Activated CD4-positive, alpha-beta T cell treated with anti-CD3 and anti-CD28 coated beads, Interleukin-2, amount 10 ng/mL, durations not matched to agents 24 days and 14 days (primary cell): ENCODE results near the gene NQO2. TPM values are rescaled to one million over a fixed set of nuclear protein-coding genes. Genes with fewer than 3 reads are reported as not detected.
A peak's percentile ranks its signal among the peaks of the same experiment; 100 is the strongest.

Experiments used
- DNase-seq: peaks from one replicate; pipeline ENCODE4 v3.0.0; 2022
- H3K27ac Mint-ChIP-seq: one replicate; pipeline ENCODE4 v1.8.0; 2022; ENCODE audit warnings: mild to moderate bottlenecking, mixed read lengths
- H3K27me3 Mint-ChIP-seq: one replicate; pipeline ENCODE4 v1.8.0; 2022; ENCODE audit warnings: mixed read lengths
- H3K36me3 Mint-ChIP-seq: one replicate; pipeline ENCODE4 v1.8.0; 2022; ENCODE audit warnings: low read depth, mild to moderate bottlenecking, mixed read lengths
- H3K4me1 Mint-ChIP-seq: one replicate; pipeline ENCODE4 v1.8.0; 2021; ENCODE audit warnings: mixed read lengths
- H3K4me3 Mint-ChIP-seq: one replicate; pipeline ENCODE4 v1.8.0; 2022; ENCODE audit warnings: mild to moderate bottlenecking, moderate library complexity, mixed read lengths
- H3K9me3 Mint-ChIP-seq: one replicate; pipeline ENCODE4 v1.8.0; 2021; ENCODE audit warnings: mixed read lengths
- intact Hi-C: fragments of 100-400 bp; cut with micrococcal nuclease; formaldehyde crosslinking; loops from one replicate; pipeline ENCODE4 v1.15.1; 2023
- total RNA-seq: library from RNA; stranded (reverse); gene quantifications from 2 replicates; pipeline ENCODE4 v1.2.3, GENCODE V29; 2022

Gene NQO2, protein sequence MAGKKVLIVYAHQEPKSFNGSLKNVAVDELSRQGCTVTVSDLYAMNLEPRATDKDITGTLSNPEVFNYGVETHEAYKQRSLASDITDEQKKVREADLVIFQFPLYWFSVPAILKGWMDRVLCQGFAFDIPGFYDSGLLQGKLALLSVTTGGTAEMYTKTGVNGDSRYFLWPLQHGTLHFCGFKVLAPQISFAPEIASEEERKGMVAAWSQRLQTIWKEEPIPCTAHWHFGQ
- 29.1 and 34.0 TPM in 2 replicates for total RNA-seq

DNA sequence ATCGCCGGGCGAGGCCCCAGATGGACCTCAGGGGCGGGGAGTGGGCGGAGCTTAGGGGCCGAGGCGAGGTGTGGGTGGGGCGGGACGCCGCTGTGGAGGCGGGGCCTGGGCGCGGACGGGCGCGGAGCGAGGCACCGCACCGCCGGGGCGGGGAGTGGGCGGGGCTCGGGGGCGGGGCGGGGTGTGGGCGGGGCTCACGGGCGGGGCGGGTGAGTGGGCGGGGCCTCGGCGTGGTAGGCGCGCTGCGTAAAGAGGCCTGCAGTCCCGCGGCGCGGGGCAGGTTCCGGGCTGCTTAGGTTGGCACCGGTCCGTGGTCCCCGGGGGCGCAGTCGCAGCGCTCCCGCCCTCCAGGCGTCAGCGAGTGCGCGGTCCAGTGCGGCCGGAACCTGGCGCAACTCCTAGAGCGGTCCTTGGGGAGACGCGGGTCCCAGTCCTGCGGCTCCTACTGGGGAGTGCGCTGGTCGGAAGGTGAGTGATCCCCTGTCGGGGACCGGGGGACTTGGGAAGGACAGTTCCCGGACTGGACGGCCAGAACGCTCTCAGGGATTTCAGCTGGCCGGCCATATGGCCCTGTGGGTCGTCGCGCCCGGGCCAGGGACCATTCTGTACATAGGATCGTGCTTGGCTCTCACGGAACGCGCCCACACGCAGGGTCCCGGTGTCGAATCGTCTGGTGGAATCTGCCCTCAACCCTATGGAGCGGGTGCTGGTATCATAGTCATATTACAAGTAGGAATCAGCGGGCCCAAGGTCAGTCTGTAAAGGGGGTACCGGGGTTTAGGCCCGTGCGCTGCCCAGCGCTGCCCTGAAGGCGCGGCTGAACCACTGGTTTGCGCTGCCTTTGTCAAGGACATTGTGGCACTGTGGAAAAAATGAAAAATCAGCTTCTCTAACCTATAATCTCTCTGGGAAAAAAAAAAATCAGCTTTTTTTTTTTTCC, at the start of gene NQO2:
Gene NQO2, plus strand, starts transcription at position 277 of the 940 bp plus-strand sequence. CDS start 6,659 bp downstream, outside the sequence.
- intact Hi-C loops, result loop anchor here (1.0 to 2.0 kb wide), 8 partner anchors 11 to 259 kb away; partner anchors contain the start of genes BPHL, PSMG4, RIPK1 and WRNIP1
- Mint-ChIP-seq H3K27ac (peak within 1 kb of the TSS; percentile 88), H3K27me3 (peaks cover 3% of the 10 kb centered on the region), H3K4me3 (peak within 1 kb of the TSS; percentile 92), H3K9me3 (no peaks in the 10 kb centered on the region), H3K36me3 (peaks cover 15% of the 10 kb centered on the region), H3K4me1 (peaks cover 30% of the 10 kb centered on the region)
- DNase-seq, result peak; percentile 97

GRCh38 chr6:2950713-2951112, 49.0 kb upstream of the NQO2 start:
- H3K36me3 Mint-ChIP-seq, result peaks cover 19% of the 10 kb centered on the region
- H3K4me3 Mint-ChIP-seq, result no peak overlapping the region
- H3K27ac Mint-ChIP-seq, result no peak overlapping the region
- H3K4me1 Mint-ChIP-seq, result peaks cover 9% of the 10 kb centered on the region
- DNase-seq, result no peak
- H3K9me3 Mint-ChIP-seq, result no peaks in the 10 kb centered on the region
- intact Hi-C loops, result no loop called here
- peaks cover 3% of the 10 kb centered on the region for H3K27me3 Mint-ChIP-seq

DNA sequence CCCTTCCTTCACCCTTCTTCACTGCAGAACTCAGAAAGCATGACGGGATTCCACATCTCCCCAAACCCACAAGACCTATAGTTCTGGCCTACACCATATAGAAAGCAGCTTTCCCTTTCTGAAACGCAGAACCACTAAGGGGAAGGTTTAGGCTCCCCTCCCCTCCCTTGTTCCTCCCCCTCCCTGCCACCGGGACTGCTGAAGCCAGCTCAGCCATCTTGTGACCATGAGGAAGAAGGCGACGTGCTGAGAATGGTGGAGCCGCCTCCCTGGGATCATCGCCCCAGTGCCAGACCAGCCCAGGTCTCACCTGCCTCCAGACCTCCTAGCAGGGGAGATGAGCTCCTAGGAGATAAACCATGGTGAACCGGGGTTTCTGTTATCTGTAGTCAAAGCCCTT, 48.0 kb upstream of the NQO2 start:
- intact Hi-C loops, result loop anchor here (1.0 kb wide), 2 partner anchors 11 to 38 kb away; no protein-coding TSS in a partner anchor
- Mint-ChIP-seq H3K27me3 (peaks cover 3% of the 10 kb centered on the region), H3K27ac (no peak overlapping the region), H3K9me3 (no peaks in the 10 kb centered on the region), H3K4me1 (peaks cover 9% of the 10 kb centered on the region), H3K36me3 (peaks cover 19% of the 10 kb centered on the region), H3K4me3 (no peak overlapping the region)
- DNase-seq, result no peak

- H3K27me3 Mint-ChIP-seq, result peaks cover 3% of the 10 kb centered on the region
Observed at GRCh38 chr6:2952557-2953095, 47.1 kb upstream of the NQO2 start.

GRCh38 chr6:2953098-2953497, 46.6 kb upstream of the NQO2 start:
- DNase-seq, result no peak
- Mint-ChIP-seq H3K9me3 (no peaks in the 10 kb centered on the region), H3K4me1 (peaks cover 9% of the 10 kb centered on the region), H3K27me3 (peaks cover 3% of the 10 kb centered on the region), H3K4me3 (no peak overlapping the region), H3K27ac (no peak overlapping the region), H3K36me3 (peaks cover 15% of the 10 kb centered on the region)
- intact Hi-C loops, result no loop called here

More at GRCh38 chr6:2952557-2953095, 47.1 kb upstream of the NQO2 start:
- H3K4me1 Mint-ChIP-seq, result peaks cover 9% of the 10 kb centered on the region
- H3K9me3 Mint-ChIP-seq, result no peaks in the 10 kb centered on the region
- H3K27ac Mint-ChIP-seq, result peak overlapping the region; percentile 64
- H3K36me3 Mint-ChIP-seq, result peaks cover 19% of the 10 kb centered on the region
- peak overlapping the region; percentile 62 for H3K4me3 Mint-ChIP-seq
- intact Hi-C loops, result loop anchor here (1.0 kb wide), 2 partner anchors 12 to 37 kb away; no protein-coding TSS in a partner anchor
- DNase-seq, result peak; percentile 86

DNA sequence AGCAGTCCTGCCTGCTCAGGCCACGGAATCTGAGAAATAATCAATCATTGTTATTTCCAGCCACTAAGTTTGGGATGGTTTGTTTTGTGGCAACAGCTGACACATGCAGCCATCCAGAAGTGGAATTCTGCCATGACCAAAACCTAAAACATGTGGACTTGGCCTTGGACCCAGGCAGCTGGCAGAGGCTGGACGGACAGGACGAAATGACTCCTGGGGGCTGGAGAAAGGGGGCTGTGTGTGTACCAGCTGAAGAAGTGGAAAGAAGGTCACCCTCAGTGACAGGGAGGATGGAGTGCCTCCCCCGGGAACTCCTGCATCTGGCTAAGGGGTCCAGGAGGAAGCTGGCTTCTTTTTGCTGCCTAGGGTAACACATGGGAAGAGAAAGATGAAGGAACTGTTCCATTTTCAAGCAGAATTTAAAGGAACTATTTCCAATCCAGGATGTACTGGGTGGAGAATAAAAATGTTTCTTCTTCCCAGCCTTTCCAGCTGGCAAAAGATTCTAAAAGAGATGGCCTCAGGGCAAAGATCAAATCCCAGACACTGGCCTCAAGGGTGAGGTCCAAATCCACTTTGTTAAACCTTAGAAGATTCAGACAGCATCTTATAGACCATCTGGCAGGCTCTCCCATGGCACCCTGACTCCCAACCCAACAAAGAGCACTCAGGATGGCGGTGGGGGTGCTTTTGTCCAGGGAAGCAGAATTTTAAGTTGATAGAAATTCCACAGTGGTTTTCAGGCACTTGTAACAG, 42.6 kb upstream of the NQO2 start:
- Mint-ChIP-seq H3K27me3 (no peaks in the 10 kb centered on the region), H3K4me1 (peaks cover 4% of the 10 kb centered on the region)
- intact Hi-C loops, result no loop called here

DNA sequence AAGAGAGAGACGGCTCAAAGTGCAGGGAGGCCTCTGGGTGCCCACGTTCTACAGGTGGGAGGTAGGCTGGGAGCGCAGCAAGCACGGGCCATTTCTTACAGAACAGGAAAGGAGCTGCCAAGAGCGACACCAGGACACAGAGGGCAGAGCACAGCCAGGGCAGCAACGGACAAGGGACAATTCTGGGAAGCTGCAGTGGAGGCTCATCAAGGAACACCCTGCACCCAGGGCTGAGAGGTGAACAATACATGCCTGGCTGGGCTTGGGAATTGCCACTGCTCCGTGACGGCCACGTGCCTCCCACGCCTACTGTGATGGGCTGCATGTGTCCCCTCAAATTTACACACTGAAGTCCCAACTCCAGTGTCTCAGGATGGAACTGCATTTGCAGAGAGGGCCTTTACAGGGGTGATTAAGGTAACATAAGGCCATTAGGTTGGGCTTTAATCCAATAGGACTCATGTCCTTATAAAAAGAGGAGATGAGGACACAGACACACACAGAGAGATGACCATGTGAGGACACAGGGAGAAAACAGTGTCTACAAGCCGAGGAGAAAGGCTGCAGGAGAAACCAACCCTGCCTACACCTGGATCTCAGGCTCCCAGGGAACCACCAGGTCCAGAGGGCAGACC, 41.9 kb upstream of the NQO2 start:
- Mint-ChIP-seq H3K36me3 (peaks cover 2% of the 10 kb centered on the region), H3K27ac (no peak overlapping the region), H3K9me3 (no peaks in the 10 kb centered on the region), H3K4me1 (no peaks in the 10 kb centered on the region), H3K4me3 (no peak overlapping the region), H3K27me3 (peaks cover 1% of the 10 kb centered on the region)
- no peak for DNase-seq
- intact Hi-C loops, result no loop called here

More for the DNA sequence above, 42.6 kb upstream of the NQO2 start:
- Mint-ChIP-seq H3K27ac (no peak overlapping the region), H3K9me3 (no peaks in the 10 kb centered on the region), H3K4me3 (no peak overlapping the region), H3K36me3 (peaks cover 6% of the 10 kb centered on the region)
- no peak for DNase-seq

DNA sequence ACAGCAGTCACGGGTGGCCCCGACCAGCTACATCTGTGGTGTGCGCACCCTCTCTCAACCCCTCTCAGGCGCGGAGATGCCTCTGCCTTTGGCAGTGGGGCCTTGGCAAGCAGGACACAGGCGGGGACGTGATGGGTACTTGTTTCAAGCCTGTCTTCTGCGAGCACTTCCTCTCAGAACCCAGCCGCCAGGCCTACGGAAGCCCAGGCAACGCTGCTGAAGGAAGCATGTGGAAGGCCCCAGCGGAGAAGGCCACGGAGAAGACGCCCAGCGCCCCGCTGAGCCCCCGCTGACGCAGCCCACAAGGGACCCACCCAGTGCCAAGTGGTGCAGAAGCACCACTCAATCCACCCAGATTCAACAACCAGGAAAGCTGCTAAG, 41.4 kb upstream of the NQO2 start:
- Mint-ChIP-seq H3K4me1 (no peaks in the 10 kb centered on the region), H3K9me3 (no peaks in the 10 kb centered on the region), H3K27me3 (peaks cover 3% of the 10 kb centered on the region), H3K27ac (no peak overlapping the region), H3K36me3 (no peaks in the 10 kb centered on the region), H3K4me3 (no peak overlapping the region)
- DNase-seq, result no peak
- intact Hi-C loops, result no loop called here

GRCh38 chr6:2958776-2959175, 40.9 kb upstream of the NQO2 start:
- Mint-ChIP-seq H3K36me3 (no peaks in the 10 kb centered on the region), H3K4me1 (no peaks in the 10 kb centered on the region), H3K9me3 (no peaks in the 10 kb centered on the region), H3K4me3 (no peak overlapping the region), H3K27ac (no peak overlapping the region), H3K27me3 (peaks cover 6% of the 10 kb centered on the region)
- intact Hi-C loops, result no loop called here
- DNase-seq, result no peak

- H3K4me1 Mint-ChIP-seq, result no peaks in the 10 kb centered on the region
- no peaks in the 10 kb centered on the region for H3K36me3 Mint-ChIP-seq
- DNase-seq, result no peak
- H3K27me3 Mint-ChIP-seq, result peaks cover 7% of the 10 kb centered on the region
- no peaks in the 10 kb centered on the region for H3K9me3 Mint-ChIP-seq
- H3K27ac Mint-ChIP-seq, result no peak overlapping the region
- intact Hi-C loops, result no loop called here
- H3K4me3 Mint-ChIP-seq, result no peak overlapping the region
Observed at GRCh38 chr6:2959909-2960719, 39.6 kb upstream of the NQO2 start.

DNA sequence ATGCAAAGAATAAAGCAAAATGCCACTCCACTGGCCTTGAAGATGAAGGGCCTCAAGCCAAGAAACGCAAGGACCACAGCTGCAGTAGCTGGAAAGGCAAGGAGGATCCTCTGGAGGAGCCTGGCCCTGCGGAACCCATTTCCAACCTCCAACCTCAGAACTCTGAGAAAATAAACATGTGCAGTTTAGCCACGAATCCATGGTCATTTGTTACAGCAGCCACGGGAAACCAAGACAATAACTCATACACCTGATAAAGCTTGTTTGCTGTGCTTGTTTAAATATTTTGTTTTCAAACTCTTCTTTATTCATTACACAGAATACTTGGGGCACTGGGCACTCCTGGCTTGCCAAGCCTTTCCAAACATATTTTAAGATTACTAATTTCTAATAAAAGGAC, 38.8 kb upstream of the NQO2 start:
- H3K36me3 Mint-ChIP-seq, result no peaks in the 10 kb centered on the region
- no peaks in the 10 kb centered on the region for H3K4me1 Mint-ChIP-seq
- no peak overlapping the region for H3K27ac Mint-ChIP-seq
- intact Hi-C loops, result no loop called here
- peaks cover 8% of the 10 kb centered on the region for H3K27me3 Mint-ChIP-seq
- H3K4me3 Mint-ChIP-seq, result no peak overlapping the region
- no peaks in the 10 kb centered on the region for H3K9me3 Mint-ChIP-seq
- no peak for DNase-seq

GRCh38 chr6:2961506-2961905, 38.2 kb upstream of the NQO2 start:
- no peaks in the 10 kb centered on the region for H3K36me3 Mint-ChIP-seq
- no peak overlapping the region for H3K27ac Mint-ChIP-seq
- peaks cover 8% of the 10 kb centered on the region for H3K27me3 Mint-ChIP-seq
- DNase-seq, result no peak
- H3K4me1 Mint-ChIP-seq, result no peaks in the 10 kb centered on the region
- intact Hi-C loops, result no loop called here
- no peak overlapping the region for H3K4me3 Mint-ChIP-seq
- H3K9me3 Mint-ChIP-seq, result no peaks in the 10 kb centered on the region
